PFSK-1 (cell line): ENCODE data around the gene WTAP.

Experiments
- FOXP2 ChIP-seq: optimal IDR thresholded peaks from 2 replicates; pipeline ENCODE3; 2011; ENCODE audit warnings: borderline replicate concordance, control low read depth, inconsistent platforms; ENCODE audit not compliant: insufficient read depth; ENCODE audit errors: extremely low read length, extremely low read depth
- POLR2AphosphoS5 ChIP-seq: IDR thresholded peaks from 2 replicates; pipeline ENCODE4 v1.6.1; 2012; ENCODE audit warnings: low read depth, mild to moderate bottlenecking, control low read depth, low read length, moderate library complexity
- SIN3A ChIP-seq: IDR thresholded peaks from 2 replicates; pipeline ENCODE4 v1.6.1; 2012; ENCODE audit warnings: mild to moderate bottlenecking, low read length, moderate library complexity, borderline replicate concordance; ENCODE audit not compliant: insufficient read depth
- TAF1 ChIP-seq: IDR thresholded peaks from 2 replicates; pipeline ENCODE4 v1.6.1; 2012; ENCODE audit warnings: low read length, control low read depth, borderline replicate concordance; ENCODE audit not compliant: insufficient read depth
- TF ChIP-seq, protein P1 (sequence below), 2 experiments: IDR thresholded peaks; 2 replicates each; pipeline versions ENCODE4 v1.6.1 to v1.8.0; 2011 to 2012; ENCODE audit warnings: low read depth in 2 of 2, low read length in 2 of 2, control low read depth in 1 of 2, inconsistent platforms in 1 of 2, mild to moderate bottlenecking in 1 of 2, moderate library complexity in 1 of 2; ENCODE audit not compliant: insufficient read depth in 1 of 2

Gene WTAP

DNA sequence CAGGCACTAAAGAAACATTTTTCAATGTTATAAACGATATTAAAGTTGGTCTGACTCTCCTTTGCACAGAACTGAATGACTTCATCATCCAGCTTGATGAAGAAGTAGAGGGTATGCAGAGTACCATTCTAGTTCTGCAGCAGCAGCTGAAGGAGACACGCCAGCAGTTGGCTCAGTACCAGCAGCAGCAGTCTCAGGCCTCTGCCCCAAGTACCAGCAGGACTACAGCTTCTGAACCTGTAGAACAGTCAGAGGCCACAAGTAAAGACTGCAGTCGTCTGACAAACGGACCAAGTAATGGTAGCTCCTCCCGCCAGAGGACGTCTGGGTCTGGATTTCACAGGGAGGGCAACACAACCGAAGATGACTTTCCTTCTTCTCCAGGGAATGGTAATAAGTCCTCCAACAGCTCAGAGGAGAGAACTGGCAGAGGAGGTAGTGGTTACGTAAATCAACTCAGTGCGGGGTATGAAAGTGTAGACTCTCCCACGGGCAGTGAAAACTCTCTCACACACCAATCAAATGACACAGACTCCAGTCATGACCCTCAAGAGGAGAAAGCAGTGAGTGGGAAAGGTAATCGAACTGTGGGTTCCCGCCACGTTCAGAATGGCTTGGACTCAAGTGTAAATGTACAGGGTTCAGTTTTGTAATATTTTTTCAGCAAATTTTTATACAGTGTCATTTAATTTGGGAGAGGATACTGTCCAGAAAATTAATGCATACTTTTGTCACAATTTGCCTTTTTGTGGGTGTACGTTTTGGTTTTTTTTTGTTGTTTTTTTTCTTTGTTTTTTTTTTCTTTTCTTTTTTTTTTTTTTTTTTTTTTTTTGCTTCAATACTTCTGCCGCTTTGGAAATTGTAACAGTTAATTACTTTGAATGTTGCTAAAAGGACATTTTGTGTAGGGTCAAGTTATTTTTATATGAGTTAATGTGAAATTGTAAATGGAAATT, 27.9 kb downstream of the WTAP start:
- 0 out of 2 replicates have a peak, but pooled peaks have one; percentile 2 for TF ChIP-seq POLR2AphosphoS5
- TF ChIP-seq SIN3A, result no peak

DNA sequence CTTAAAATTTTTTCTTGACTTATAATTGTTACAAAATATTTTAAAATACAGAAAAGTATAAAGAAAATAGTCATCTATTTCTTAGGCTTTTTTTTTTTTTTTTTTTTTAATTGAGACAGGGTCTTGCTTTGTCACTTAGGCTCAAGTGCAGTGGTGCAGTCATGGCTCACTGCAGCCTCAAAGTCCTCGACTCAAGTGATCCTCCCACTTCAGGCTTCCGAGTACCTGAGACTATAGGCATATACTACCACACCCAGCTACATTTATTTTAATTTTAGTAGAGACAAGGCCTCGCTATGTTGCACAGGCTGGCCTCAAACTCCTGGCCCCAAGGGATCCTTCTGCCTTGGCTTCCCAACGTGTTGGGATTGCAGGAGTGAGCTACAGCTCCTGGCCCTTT, 29.2 kb downstream of the WTAP start:
- TF ChIP-seq, protein P1, sequence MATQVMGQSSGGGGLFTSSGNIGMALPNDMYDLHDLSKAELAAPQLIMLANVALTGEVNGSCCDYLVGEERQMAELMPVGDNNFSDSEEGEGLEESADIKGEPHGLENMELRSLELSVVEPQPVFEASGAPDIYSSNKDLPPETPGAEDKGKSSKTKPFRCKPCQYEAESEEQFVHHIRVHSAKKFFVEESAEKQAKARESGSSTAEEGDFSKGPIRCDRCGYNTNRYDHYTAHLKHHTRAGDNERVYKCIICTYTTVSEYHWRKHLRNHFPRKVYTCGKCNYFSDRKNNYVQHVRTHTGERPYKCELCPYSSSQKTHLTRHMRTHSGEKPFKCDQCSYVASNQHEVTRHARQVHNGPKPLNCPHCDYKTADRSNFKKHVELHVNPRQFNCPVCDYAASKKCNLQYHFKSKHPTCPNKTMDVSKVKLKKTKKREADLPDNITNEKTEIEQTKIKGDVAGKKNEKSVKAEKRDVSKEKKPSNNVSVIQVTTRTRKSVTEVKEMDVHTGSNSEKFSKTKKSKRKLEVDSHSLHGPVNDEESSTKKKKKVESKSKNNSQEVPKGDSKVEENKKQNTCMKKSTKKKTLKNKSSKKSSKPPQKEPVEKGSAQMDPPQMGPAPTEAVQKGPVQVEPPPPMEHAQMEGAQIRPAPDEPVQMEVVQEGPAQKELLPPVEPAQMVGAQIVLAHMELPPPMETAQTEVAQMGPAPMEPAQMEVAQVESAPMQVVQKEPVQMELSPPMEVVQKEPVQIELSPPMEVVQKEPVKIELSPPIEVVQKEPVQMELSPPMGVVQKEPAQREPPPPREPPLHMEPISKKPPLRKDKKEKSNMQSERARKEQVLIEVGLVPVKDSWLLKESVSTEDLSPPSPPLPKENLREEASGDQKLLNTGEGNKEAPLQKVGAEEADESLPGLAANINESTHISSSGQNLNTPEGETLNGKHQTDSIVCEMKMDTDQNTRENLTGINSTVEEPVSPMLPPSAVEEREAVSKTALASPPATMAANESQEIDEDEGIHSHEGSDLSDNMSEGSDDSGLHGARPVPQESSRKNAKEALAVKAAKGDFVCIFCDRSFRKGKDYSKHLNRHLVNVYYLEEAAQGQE (IDR thresholded peaks at IDR 0.05; ENCODE audit: insufficient read depth in 1 of 2, low read depth in 2 of 2, low read length in 2 of 2), result no peak
- no peak for TF ChIP-seq FOXP2
- no peak for TF ChIP-seq SIN3A
- TF ChIP-seq TAF1, result no peak
- no peak for TF ChIP-seq POLR2AphosphoS5

DNA sequence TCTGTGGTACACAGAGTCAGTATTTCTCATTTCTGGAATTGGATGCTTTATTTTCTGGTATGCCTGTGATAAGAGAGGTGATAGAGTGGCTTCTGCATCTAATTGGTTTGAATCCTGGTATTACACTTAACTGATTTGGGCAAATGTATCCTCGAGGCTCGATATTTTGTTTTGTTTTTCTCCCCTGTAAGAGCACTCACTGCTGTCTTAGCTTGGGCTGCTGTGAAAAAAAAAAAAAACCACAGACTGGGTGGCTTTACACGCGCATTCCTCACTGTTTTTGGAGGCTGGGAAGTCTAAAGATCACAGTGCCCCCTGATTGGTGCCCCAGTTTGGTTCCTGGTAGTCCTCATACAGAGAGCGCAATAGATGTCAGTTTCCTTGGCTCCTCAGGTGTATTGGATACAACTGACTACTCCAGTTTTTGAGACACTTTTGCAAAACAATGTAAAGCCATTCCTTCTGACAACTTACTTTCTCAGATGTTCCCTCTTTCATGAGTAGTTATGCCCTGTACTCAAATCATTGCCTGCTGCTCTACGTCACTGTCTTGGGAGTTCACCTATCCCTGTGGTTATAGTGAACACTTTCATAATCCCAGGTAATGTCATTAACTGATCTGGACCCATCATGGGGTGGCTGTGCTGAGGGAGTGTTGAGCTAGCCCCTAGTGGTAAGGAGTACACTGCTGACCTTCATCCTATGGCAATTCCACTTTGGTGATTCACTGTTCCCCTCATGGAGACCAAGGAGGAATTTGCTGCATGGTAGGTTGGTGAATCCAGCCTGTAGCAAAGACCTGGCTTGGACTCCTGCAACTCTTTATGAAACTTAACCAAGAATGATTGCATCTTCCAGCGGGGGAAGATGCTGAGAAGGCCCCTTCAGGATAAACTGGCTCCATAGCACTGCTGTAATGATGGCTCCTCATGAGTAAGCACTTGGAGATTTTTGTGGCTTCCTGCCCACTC, 31.0 kb downstream of the WTAP start:
- TF ChIP-seq, protein P1 (IDR thresholded peaks at IDR 0.05; ENCODE audit: insufficient read depth in 1 of 2, low read depth in 2 of 2, low read length in 2 of 2), result no peak
- TF ChIP-seq SIN3A (no peak), TAF1 (no peak), FOXP2 (no peak)

DNA sequence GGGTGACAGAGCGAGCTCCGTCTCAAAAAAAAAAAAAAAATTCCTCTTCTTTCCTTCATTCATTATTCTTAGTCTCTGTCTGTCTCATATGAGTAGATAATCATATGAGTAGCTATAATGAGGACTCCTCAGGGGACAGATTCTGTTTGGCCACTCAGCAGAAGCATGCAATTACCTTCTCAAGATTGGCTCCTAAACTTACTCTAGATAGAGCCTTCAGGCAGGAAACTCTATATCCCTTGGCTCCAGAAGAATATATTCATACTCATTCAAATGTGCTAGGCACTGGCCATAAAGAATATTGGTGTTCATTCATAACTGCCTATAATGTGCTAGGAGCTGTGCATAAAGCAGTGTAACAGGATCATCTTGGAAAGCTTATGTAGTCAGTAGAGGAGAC, 32.3 kb downstream of the WTAP start:
- TF ChIP-seq POLR2AphosphoS5 (peak; percentile 27; the same call in 1 of the 2 replicates), TAF1 (no peak), SIN3A (no peak), FOXP2 (no peak)
- TF ChIP-seq, protein P1 (IDR thresholded peaks at IDR 0.05; ENCODE audit: insufficient read depth in 1 of 2, low read depth in 2 of 2, low read length in 2 of 2), result no peak

DNA sequence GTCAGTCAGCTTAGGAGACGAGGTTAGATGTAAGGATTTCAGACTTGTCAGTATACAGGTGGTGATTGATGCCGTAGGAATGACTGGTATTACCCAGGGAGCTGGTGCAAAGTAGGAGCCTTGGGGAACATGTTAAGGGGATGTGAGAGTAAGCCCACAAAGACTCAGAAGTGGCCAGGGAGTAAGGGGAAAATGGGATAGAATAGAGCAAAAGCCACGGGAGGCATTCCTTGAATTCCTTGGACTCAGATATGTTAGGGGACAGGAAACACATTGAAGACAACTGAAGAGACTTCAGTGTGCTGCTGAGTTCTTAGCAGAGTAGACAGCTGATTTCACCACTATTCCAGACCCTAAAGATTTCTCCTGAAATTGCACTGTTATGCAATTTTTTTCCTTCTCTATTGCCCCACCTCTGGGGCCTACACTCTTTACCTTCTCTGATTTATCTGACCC, 33.3 kb downstream of the WTAP start:
- TF ChIP-seq SIN3A (no peak), POLR2AphosphoS5 (peak; percentile 48; the same call in 1 of the 2 replicates)
